Hippocampal formation (tissue), 2 donors: ENCODE results near the gene PACSIN1.

Source experiments
- DNase-seq, 2 donors: peaks; one replicate each; lab custom pipeline; 2025; lab: John Stamatoyannopoulos, UW

PACSIN1 gene

DNA sequence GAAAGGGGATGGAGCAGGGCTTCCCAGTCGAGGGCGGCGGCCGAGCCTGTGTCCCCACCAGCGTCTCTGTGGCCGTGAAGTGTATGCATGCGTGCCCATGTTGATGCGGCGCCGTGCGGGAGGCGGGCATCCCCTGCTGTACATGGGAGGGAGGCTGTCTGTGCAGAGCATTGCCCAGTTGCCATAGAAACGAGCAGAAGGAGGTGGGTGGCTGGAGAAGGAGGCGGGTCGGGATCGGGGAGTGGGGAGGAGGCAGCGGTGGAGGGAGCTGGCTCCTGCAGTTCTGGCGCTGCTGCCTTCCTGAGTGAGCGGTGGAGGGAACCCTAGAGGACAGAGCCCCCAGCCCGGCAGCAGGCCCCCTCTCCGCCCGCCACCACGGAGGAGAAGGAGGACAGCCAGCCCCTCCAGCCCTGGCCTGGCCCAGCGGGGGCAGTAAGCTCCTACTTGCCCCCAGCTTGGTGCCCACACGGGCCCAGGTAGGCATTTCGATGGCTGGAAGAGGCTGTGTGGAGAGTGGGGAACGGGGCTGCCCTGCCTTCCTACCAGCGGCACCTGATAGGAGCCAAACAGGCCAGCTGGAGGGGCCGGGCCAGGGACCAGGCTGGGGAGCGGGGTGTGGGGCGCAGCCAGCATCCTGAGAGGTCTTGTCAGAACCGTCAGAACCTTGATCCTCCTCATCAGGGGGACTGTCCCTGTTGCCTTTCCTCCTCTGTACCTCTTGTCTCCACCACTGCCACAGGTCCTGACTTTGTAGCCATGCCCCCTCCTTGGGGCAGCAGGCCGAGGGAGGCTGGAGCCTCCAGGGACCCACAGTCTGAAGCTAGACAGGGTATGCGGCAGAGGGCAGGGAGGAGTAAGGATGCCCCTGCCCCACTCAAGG is 49.0 kb downstream of the PACSIN1 start:
- DNase-seq: peak; percentile 19 to 36

- no peak for DNase-seq
Observed at GRCh38 chr6:34515473-34516387, 49.9 kb downstream of the PACSIN1 start.

DNA sequence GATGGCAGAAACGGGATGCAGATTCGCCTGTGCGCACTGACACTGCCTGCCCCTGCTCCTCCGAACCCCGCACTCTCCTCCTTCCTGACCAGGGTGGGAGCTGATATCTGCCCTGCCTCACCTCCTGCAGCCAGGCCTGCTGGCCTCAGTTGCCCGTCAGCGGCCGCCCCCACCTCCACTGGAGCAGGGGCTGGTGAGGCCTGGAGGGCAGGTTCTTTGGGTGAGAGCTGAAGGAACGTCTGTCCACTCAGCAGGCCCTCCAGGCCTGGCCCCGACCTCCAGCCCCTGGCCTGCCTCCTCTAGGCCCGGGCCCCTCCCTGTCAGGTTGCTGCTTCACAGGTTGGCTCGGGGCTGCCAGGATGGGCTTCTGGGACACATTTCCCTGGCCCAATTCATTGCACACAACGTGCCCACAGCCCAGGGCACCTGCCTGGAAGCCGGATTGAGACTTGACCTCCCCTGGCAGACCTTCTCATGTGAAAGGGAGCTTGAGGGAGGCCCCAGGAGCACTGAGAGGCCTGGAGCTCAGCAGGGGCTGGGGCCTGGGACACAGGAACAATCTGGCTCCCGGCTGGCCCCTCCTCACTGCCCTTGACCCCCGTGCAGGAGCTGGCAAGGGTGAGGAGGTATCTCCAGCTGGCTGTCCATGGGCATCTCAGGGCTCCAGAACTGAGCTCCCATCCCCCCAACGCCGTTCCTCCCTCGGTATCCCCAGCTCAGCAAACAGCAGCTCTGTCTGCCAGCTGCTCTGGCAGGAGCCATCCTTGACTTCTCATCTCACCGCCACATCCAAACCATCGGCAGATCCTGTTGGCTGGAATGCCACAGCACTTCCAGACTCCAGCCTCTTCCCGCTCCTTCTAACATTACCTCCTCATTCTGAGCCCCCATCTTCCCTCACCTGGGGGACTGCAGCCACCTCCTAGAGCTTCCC is 50.8 kb downstream of the PACSIN1 start:
- DNase-seq: no peak

- DNase-seq: no peak
Observed at GRCh38 chr6:34517461-34517881, 51.6 kb downstream of the PACSIN1 start.

- DNase-seq: no peak
Observed at GRCh38 chr6:34517966-34518365, 52.1 kb downstream of the PACSIN1 start.

GRCh38 chr6:34518669-34519365 is 52.9 kb downstream of the PACSIN1 start:
- no peak for DNase-seq

DNA sequence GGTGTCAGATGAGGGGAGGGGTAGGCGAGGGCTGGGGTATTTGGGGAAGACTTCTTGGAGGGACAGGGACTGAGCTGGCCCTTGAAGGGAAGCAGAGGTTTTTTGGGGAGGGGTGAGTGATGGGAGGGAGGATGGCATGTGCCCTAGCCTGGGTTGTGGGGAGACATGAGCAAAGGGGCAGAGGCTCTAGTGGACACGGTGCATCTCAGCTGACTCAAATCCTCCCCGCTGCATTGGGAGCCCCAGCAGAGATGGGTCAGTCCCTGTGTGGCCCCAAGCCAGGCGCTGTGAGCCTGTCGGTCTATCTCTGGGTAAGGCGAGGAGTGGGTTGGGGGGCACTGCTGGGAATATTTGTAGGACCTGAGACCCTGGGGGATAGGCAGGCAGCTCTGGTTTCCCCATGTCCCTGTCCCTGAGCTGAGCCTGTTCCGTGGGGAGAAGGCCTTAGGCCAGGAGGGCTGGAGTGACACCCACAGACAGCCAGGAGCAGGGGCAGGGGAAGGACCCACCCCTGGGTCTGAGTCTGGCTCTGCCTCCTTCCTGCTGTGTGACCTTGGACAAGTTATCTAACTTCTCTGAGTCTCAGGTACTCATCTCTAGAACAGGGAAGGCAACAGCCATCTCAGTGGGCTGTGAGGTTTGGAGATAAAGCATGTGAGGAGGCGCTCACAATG is 54.2 kb downstream of the PACSIN1 start:
- DNase-seq: no peak

- DNase-seq: no peak
Observed at GRCh38 chr6:34520645-34521462, 55.0 kb downstream of the PACSIN1 start.

DNA sequence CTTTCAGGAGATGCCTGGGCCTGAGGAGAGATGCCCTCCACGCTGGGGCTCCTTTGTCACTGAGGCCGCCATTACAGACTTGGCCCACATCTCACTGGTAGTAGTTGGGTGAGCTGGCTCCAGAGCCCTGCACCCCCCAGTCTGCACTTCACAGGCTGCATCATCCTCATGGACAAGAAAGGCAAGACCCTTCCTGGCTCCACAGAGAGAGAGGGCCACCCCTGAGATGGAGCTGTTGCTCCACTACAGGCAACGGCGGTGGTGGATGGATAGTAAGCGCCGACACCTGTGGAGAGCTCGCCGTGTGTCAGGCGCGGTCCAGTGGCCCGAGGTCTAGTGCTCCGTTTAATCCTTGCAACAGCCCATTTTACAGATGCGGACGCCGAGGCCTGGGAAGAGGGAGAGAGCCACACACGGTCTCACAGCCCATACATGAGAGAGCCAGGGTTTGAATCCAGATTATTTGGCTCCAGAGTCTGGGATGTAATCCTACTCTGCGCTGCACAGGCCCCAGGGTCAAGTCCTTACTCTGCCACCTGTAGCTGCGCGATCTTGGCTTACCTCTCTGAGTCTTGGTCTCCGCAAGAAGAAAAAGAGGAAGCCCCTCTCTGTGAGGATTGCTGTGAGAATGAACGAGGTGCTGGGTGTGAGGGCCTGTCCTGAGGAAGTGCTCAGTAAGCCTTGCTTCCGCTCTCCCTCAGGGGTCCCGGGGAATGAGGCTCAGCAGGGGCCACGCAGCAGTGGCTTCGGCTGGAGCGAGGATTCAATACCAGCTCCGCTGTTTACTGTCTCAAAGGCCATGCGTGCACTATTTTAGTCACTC is 55.8 kb downstream of the PACSIN1 start:
- DNase-seq: no peak

DNA sequence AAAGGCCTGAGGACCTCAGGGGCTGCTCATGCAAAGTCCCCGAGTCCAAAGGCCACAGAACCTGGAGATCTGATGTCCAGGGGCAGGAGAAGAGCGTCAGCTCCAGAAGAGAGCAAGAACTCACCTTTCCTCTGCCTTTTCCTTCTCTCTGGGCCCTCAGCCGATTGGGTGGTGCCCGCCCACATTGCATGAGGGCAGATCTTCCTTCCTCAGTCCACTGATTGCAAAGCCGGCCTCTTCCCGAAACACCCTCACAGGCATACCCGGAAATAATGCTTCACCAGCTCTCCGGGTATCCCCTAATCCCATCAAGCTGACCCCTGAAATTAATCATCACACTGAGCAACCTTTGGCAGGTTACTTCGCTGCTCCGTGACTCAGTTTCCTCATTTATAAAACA is 56.9 kb downstream of the PACSIN1 start:
- no peak for DNase-seq

- no peak for DNase-seq
Observed at GRCh38 chr6:34523441-34524206, 57.7 kb downstream of the PACSIN1 start.

- DNase-seq: no peak
Observed at GRCh38 chr6:34524499-34524898, 58.6 kb downstream of the PACSIN1 start.

DNA sequence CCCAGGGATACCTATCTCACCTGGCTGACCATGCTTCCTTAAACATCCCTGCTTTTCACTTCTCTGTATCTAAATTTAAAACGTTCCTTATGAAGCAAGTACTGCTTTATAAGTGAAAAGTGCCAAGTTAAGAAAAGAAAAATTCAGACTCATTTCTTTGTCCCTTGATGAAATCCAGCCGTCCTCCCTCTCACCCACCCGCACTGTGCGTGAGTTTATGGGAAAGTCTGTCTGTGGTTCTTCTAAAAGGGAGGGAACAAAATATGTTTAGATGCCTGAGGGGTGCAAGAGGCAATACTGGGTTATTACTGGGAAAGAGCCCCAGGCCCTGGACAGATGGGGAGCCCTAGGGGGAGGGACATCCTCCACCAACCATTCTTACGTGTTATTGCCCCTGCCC is 59.1 kb downstream of the PACSIN1 start:
- no peak for DNase-seq

DNA sequence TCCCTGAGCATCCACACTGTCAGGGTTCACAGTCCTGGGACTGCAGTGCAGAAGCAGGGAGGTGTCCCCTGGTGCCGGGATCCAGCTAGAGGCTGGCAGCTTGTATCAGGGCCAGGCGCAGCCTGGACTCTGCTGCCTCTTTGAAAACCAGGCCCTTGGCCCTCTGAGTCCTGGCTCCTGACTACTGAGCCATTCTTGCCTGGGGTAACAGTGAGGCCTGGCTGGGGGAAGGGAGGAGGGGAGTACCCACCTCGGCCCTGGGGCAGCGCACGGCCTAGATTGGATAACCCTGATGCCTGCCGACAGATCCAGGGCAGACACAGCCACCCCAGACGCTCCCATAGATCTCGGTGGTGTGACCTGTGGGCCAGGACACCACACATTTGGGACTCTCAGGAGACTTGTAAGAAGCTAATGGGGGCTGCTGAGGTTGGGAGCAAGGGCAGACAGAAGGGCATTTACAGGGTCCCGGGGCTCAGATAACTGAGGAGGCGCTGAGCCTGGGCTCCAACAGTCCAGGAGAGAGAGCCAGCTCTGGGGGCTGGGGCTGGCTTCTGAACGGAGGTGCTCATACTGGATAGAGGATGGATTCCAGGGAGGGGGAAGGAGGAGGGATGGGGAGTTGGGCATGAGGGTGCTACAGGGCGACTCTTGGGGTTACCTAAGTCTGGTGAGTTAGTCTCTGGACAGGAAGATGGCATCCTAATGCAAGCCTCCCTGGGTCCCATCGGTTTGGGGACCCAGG is 59.7 kb downstream of the PACSIN1 start:
- no peak for DNase-seq

DNA sequence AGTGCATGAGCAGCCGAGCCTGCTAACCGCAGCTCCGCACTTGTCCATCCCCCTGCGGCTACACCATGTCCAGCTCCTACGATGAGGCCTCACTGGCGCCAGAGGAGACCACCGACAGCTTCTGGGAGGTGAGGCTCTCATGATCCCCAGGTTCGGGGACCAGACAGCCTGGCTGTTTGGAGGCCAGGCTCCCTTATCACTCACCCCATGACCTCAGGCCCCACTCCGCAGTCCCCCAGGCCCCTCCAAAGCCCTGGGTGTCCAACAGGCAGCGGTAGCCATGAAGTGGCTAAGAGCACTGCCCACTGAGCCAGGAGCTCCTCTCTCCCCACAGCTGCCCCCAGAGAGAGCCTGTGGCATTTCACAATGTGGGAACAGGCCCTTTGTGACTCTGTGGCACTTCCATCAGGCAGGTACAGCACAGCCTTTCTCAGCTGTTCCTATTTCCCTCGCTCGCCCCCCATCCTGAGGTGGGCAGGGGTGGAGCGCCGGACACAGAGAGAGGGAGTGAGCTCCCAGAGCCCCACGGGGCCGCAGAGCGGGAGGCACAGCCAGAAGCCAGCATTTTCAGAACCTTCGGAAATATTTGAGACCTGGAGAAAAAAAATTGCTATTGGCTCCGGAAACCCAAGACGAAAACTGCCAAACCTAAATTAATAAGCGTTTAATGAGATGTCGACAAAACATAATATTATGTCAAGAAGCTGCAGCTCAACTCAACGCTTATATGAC is 60.5 kb downstream of the PACSIN1 start:
- DNase-seq: no peak

GRCh38 chr6:34526992-34527728 is 61.3 kb downstream of the PACSIN1 start:
- peak; percentile 72 to 88 for DNase-seq
